HG03095 (cell line): Measurements from ENCODE around the gene PADI6.
"Not testable (repeated sequence)": the region's sequence is repeated elsewhere in the genome, so short reads cannot be mapped to it uniquely, and the experiment has no call there.

Experiments used
- ATAC-seq: cut with Tn5 transposase; IDR thresholded peaks from one replicate; pipeline ENCODE4 v1.9.1; 2021; ENCODE audit warnings: moderate library complexity; ENCODE audit not compliant: unreplicated experiment

The PADI6 gene

DNA sequence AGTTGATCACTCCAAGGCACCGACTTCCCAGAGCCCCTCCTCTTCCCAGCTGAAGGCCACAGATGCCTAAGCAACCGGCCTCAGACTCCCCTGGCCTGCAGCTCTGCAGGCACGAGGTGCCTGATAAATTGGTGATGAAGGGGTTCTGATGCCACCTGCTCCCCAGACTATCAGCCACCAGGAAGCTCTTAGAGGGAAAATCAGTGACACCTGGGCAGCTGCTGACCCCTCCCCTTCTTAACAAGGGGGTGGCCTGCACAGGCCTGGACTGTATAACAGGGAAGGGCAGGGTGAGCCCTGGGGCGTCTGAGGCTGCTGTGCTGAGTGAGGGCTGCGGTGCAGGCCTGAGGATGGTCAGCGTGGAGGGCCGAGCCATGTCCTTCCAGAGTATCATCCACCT, at the start of gene PADI6:
Gene PADI6 (plus strand): TSS at position 301 of the 400 bp plus-strand sequence. CDS start 50 bp downstream, at position 351.
- no peak for ATAC-seq

DNA sequence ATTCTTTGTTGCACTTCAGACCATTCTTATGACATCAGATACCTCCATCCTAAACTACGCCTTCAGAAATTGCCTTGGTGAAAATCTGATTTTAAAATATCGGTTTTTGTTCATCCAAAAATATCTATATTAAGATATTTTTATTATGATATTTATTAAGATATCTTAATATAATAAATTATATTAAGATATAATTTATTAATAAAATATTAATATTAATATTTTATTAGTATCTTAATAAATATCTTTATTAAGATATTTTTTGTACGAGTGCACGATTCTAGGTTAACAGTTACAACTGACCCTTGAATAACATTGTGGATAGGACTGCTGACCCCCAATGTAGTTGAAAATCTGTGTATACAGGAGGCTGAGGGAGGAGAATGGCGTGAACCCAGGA, 43.1 kb upstream of the PADI6 start:
- ATAC-seq = no peak

DNA sequence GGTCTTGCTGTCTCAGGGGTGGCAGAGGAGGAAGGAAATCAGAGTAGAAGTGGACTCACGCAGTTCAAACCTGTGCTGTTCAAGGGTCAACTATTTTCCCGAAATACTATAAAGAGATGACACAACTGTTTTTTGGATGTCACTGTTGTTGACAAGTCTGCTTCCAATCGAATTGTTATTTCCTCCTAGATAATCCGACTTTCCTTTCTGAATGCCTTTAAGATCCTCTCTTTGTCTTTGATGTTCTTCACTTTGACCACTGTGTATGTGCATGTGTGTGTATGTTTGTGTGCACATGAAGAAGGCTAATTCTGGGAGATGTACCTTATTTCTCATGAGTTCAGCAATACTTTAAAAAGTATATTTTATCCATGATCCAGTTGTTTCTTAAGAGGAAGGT, 42.4 kb upstream of the PADI6 start:
- no peak for ATAC-seq

DNA sequence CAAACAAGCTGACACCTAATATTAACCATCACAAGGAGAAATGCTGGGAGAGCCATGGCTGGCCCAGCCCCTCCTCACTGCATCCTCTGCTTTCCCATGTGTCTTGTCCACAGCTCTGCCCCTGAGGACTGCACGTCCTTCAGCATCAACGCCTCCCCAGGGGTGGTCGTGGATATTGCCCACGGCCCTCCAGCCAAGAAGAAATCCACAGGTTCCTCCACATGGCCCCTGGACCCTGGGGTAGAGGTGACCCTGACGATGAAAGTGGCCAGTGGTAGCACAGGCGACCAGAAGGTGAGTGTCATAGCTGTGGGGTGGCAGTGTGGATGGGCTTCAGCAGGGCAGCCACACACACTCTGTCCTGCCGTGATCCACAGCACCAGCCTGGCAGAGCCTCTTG, 41.1 kb upstream of the PADI6 start:
- no peak for ATAC-seq

DNA sequence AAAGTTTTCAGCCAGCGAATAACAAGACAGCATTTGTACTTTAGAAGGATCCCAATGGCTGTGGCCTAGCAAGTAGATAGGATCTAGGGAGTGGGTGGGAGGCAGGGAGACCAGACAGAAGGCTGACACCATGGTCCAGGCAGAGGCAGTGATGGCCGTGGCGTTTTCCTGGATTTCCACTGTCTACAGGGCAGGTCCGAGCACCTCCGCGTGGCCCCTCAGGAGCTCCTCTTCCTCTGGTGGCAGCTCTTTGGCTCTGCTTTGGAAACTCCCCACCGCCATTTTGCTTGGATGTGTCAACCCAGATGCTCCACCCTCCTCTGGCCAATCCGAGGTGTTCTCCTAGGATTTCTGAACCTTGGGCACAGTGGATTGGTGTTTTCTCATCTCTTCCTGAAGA, 38.9 kb upstream of the PADI6 start:
- no peak for ATAC-seq

DNA sequence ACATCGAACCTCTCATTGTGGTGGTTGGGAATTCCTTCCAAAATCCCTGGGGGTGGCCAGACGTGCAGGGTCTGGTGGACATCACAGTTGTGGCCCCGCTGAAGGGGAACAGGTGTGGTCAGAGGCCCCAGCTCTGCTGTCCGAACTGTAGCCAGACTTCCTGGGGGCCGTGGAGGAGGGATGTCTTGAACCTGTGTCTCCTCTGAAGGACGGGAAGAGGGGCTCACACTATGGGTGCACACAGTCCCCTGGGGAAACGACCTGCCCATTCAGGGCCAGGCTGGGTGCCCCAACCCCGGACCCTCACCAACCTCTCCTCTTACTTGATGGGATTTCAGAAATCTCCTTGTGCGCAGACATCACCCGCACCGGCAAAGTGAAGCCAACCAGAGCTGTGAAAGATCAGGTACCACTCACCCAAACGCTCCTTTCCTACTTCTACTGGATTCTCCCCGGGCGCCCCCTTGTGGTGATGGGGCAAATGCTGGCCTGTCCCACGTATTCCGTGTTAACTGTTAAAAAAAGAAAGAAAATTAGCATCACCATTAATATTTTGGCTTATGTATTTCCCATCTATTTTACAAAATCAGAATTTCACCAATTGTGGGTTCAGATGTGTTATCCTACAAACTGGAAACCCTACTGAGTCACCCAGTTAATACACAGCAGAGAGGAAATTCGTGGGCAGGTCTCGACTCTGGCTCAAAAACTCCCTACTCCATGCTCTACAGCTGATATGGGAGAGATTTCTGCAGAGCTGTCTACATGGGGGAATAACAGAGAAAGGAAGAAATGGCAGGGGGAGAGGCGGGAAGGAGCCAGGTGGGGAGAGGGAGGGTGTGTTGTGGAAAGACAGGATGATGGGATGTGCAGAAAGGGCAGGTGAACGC, 35.9 kb upstream of the PADI6 start:
- no peak for ATAC-seq

DNA sequence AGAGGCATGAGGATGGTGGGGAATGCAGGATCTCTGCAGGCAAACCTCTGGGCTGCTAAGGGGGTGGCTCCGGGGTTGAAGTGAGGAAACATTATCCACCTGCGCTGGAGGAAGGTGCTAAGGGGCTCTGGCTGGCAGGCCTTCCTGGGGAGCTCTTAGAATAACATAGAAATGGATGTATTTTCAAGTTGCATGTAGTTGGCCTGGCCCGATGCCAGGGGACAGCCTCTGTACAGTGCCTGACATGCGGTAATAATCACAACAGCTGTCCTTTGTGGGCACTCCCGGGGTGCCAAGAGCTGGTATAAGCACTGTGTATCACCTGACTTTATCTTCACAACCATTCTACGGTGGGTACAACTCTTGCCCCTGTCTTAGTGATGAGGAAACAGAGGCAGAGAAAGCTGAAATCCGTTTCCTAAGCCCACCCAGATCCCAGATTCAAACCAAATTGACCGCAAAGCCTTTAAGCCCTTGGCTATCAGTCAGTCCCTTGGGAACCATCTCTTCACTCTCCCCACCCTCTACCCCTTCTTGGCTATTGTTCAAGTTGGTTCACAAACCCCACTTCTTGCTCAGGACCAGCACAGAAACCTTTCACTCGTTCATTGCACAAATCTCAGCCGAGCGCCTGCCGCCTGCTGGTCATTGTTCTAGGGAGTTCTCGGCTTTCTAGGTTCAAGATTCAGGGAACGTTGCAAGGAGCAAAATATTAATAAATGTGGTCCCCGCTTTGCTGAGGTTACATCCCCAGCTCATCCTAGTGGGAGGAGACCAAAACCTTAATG, 33.1 kb upstream of the PADI6 start:
- ATAC-seq = no peak

DNA sequence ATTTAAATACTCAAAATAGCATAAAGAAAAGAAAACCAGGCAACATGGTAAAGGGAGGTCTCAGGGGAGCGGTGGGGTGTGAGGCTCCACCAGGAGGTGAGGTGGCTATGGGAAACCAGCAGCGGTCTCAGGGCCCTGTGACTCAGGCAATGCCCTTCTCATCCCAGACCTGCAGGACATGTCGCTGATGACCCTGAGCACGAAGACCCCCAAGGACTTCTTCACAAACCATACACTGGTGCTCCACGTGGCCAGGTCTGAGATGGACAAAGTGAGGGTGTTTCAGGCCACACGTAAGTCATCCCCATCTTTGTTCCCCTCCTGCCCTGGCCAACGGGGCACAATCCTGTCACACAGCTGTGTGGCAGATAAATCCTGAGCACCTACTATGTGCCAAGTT, 32.5 kb upstream of the PADI6 start:
- no peak for ATAC-seq

DNA sequence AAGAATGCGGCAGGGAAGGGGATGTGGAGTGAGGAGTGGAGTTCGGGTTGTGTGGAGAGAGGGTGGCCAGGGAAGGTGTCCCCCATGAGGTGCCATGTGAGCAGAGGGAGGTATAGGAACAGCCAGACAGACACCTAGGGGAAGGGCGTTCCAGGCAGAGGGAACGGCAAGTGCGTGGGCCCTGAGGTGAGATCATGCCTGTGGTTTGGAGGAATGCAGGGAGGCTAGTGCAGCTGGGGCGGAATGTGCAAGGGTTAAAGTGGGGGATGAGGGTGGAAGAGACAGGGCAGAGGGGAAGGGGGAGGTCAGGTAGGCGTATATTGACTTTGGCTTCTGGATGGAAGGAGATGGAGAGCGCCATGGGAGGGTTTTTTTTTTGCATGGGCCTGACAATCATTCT, 31.6 kb upstream of the PADI6 start:
- ATAC-seq = no peak

DNA sequence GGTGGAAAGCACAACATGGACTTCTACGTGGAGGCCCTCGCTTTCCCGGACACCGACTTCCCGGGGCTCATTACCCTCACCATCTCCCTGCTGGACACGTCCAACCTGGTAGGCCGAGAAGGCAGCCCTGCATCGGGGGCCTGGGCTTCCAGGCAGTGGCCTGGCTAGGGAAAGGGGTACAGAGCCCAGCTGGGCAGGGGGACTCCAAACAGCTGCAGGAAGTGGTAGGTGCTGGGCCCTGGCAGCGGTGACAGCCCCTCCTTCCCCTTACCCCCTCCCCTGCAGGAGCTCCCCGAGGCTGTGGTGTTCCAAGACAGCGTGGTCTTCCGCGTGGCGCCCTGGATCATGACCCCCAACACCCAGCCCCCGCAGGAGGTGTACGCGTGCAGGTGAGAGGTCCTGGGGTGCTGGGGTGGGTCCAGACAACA, 30.0 kb upstream of the PADI6 start:
- no peak for ATAC-seq

DNA sequence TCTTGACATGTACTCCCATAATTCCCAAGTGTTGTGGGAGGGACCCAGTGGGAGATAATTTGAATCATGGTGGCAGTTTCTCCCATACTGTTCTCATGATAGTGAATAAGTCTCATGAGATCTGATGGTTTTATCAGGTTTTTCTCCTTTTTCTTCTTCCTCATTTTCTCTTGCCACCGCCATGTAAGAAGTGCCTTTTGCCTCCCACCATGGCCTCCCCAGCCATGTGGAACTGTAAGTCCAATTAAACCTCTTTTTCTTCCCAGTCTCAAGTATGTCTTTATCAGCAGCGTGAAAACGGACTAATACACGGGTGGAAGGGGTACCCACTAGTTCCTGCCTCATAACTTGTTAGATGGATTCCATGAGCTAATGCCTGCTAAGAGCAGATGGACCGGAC, 26.5 kb upstream of the PADI6 start:
- ATAC-seq = not testable (repeated sequence)

DNA sequence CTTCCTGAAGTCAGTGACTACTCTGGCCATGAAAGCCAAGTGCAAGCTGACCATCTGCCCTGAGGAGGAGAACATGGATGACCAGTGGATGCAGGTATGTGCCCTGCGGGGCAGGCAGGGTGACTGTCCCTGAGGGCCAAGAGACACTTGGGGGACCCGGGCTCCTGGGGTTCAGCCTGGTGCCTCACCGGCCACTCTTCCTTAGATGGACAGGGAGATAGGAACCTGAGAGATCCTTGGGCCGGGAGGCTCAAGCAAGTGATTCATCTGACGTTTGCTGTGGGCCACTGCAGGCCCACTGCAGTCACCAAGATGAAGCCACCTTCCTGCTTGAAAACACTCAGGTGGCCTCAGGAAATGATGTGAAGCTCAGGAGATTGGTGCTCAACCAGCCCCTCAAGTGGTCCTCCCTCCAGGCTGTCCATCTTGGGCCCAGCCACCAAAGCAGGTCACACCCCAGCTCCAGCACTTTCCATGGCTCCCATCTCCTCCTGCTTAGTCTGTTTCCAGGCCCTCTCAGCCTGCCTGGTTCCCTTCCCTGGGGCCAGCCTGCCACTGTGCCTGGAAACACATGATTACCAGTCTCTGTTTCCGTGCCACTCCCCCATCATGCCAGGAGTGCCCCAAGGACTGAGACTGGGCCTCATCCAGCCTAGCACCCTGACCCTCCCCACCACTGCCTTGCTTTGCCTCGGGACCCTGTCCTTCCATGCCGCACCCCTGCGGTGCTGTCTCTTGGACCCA, 25.8 kb upstream of the PADI6 start:
- no peak for ATAC-seq

DNA sequence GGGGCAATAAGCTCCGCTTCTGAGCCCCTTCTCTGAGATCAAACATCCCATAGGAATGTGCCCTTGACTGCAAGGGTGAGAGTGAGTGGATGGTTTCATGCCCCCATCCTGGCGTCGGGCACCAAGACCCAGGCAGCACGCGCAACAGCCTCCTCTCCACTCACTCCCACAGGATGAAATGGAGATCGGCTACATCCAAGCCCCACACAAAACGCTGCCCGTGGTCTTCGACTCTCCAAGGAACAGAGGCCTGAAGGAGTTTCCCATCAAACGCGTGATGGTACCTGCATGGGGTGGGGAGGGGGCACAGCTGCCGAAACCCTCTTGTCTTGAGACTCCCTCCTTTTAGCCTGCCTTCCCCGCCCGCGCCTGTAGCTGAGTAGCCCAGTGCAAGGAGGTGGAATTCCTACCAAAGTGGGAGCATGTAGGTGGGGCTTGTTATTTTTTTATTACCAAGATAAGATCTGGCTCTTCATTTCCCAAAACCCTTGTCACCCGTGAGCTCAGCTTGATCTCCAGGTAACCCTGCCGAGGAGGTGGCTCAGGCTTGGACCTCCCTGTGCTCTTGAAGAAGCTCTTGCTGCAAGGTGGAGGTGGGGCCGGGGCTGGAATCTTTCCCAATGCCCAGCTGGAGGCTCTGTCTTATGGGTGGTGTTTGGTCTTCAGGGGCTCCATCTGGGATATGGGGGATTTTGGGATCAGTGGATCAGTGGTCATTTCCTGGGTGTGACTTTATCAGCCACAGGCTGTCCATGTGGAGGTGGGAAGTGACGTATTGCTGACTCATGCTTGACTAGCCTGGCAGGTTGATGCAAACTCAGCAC, 24.0 kb upstream of the PADI6 start:
- ATAC-seq = no peak

DNA sequence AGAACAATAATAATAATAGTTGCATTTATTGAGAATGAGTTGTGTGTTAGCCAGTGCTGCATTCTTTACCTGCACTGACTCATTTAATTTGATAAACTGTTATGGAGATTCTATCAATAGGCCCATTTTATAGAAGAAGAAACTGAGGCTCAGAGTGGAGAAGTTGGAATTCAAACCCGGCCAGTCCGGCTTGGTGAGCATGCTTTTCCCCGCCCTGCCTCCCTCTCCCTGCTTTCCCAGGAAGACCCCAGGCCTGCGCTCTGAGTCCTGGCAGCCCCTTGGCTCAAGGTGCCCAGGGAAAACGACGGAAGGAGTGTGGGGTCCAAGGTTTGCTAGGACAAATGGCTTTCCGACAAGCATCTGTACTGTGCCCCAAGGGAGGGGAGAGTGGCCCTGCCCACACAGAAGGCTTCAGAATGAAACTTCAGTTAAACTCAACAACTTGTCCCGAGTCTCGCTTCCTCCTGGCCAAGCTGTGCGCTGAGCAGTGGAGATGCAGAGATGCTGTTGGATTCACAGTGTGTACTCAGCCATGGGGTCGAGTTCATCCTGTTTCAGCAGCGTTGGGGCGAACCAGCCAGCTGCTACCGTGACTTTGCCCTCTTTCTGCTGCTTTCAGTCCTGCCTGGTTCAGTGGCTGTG, 23.3 kb upstream of the PADI6 start:
- ATAC-seq = peak; percentile 74

DNA sequence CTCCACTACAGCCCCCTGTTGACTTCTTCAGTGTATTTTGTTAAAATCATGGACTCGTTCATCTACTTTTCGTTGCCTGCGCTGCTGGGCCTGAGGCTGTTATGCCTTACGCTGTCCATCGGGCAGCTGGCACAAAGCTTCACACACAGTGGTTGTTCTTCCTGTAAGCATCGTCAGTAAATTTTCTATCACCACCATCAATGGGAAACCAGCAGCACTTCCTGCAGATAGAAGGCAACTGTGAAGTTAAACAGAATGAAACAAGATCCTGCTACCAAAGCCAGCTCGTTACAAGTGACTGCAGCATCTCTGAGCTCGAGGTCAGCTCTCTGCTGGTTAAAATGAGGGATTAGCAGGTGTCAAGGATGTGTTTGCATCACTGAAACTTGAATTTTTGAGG, 21.9 kb upstream of the PADI6 start:
- no peak for ATAC-seq

DNA sequence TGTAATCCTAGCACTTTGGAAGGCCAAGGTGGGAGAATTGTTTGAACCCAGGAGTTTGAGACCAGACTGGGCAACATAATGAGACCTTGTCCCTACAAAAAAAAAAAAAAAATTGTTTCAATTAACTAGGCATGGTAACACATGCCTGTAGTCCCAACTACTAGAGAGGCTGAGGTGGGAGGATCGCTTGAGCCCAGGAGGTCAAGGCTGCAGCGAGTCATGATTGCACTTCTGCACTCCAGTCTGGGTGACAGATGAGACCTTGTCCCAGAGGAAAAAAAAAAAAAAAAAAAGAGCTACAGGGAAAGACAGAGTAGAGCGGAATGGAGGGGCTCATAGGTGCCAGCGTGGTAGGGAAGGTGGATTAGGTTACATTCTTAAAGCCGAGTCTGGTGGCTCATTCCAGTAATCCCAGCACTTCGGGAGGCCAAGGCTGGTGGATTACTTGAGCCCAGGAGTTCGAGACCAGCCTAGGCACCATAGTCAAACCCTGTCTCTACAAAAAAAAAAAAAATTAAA, 21.0 kb upstream of the PADI6 start:
- no peak for ATAC-seq

DNA sequence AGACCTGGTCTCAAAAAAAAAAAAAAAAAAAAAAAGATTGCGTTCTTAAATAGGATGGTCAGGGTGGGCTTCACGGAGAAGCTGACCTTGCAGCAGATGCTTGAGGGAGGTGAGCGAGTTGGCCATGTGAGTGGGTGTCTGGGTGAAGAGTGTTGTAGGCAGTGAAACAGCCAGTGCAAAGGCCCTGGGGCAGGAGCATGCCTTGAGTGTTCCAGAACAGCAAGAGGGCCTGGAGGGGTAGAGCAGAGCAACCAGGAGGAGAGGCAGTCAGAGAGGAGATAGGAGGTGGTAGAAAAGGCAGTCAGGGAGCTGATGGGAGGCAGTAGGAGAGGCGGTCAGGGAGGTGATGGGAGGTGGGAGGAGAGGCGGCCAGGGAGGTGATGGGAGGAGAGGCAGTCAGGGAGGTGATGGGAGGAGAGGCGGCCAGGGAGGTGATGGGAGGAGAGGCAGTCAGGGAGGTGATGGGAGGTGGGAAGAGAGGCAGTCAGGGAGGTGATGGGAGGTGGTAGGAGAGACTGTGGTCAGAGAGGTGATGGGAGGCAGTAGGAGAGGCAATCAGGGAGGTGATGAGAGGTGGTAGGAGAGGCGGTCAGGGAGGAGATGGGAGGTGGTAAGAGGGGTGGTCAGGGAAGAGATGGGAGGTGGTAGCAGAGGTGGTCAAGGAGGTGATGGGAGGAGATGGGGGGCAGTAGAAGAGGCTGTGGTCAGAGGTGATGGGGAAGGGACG, 20.2 kb upstream of the PADI6 start:
- ATAC-seq = no peak

DNA sequence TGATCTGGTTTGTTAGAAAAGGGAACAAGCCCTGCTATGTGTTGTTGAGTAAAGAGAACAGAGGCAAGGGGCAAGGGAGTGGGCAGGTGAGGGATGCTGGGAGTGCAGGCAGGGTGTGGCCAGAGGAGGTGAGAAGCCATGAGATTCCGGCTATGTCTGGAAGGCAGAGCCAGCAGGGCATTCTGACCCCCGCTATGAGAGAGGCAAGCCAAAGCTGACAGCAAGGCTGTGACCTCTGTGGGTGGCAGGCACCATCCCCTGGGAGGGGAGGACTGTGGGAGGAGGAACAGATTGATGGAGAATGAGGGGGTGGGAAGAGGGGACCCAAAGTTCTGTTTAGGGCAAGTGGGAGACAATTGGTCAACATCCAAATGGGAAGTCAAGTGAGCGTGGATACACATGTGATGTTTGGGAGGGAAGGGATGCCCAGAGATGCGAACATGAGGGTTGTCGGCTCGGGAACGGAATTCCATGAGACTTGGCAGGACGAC, 19.5 kb upstream of the PADI6 start:
- ATAC-seq = no peak

DNA sequence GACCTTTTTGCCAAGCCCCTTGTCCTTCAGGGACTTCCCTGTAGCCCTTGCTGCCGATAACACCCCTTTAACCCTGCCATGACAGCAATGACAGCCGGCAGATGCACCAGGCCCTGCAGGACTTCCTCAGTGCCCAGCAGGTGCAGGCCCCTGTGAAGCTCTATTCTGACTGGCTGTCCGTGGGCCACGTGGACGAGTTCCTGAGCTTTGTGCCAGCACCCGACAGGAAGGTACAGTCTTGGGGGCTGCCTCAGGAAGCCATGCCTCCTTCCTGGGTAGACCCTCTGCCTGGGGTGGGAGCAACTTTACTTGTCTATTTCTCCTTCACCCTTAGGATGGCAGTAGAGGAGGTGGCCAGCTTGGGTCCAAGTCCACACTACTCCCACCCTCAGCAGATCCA, 16.1 kb upstream of the PADI6 start:
- ATAC-seq = no peak
